HG03135 (cell line): ENCODE results near the gene YBEY.
"Not testable (repeated sequence)": the region's sequence is repeated elsewhere in the genome, so short reads cannot be mapped to it uniquely, and the experiment has no call there.

Experiments used
- ATAC-seq: cut with Tn5 transposase; IDR thresholded peaks from one replicate; pipeline ENCODE4 v1.9.1; 2021; ENCODE audit warnings: mild to moderate bottlenecking, moderate library complexity; ENCODE audit not compliant: unreplicated experiment

Gene YBEY, protein sequence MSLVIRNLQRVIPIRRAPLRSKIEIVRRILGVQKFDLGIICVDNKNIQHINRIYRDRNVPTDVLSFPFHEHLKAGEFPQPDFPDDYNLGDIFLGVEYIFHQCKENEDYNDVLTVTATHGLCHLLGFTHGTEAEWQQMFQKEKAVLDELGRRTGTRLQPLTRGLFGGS

DNA sequence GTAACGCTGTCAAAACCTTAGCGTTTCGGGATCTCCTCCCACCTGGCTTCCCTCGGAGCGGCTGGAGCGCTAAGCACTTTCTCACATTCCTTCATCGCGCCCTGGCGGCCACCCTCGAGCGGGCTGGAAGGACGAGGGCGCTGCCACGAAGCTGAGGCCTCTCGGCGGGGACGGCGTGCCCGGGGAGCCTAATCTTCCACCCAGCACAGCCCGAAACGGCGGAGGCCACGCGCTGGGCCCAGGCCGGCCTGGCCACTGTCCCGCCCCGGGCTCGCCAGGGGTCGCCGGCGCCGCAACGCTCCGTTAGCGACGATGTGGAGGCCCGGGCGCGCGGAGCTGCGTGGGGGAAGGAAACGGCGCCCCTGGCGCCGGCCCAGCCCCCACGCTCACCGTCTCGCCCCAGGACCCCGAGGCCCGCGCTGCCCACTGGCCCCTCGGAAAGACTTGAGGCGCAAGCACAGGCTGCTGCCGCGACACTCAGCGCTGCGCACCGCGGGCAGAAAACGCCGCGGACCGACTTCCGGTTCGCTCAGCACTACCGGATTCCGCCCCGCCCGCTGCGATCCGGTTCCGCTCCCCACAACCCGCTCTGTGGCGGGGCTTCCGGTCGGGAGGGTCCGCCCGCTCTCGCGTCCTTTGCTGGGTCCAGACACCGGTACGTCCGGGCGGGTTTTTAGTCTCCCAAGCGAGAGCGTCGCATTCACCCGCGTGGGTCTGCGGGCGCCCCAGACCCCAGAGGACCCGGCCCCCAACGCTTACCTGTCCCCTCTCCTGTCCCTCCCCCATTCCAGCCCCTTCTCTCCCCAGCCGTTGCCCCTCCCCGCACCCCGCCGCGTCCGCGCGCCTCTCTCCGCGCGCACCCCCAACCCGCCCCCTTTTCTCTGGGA lies at the start of gene YBEY:
TSS of gene YBEY (plus strand) at position 582 of the 887 bp plus-strand sequence. CDS start 572 bp downstream, outside the sequence.
- ATAC-seq: peak; percentile 85

DNA sequence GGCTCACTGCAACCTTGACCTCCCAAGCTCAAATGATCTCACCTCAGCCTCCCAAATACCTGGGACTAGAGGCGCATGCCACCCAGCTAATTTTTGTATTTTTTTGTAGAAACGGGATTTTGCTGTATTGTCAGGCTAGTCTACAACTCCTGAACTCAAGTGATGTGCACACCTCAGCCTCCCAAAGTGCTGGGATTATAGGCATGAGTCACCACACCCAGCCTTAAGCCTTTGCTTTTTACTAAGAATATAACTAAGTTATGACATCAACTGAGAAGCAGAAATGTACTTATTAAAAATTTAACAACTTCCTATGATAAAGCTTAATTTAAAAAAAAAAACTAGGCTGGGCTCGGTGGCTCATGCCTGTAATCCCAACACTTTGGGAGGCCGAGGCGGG lies 48.7 kb upstream of the YBEY start:
- no peak for ATAC-seq

DNA sequence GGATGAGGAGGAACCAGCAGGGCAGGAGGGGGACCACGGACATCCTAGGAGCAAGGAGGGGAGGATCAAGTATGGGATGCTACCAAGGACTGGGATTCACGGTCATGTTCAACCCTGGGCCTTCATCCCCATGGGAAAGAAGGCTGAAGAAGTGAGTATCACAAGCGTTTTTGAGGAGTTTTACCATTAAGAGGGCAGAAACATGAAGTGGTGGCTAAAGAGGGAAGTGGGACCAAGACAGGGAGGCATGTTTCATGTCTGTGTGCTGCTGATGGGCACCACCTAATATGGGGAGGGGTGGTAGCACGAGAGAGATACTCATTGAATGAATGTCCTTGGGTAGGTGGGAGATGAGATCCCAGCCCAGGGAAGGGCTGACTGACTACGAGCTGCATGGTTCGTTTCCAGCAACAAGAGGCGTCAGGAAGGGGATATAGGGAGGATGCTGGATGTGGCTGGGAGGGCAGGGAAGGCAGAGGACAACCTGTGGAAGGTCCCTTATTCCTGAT lies 46.3 kb upstream of the YBEY start:
- no peak for ATAC-seq

DNA sequence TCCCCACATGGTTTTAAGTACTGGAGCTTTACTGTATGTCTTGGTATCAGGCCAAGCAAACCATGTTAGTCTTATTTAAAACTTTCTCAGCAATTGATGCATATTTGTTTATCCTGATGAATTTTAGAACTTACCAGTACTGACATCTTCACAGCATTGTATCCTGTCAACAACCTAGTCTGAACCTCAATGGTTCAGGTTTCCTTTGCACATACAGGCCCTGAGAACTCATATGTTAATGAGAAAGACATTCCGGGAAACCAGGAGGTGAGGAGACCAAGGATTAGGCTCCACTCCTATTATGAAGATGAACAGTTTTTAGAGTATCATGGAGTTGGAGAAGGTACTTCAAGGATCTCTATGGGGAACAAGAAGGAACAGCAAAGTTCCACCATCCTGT lies 44.6 kb upstream of the YBEY start:
- ATAC-seq: not testable (repeated sequence)

DNA sequence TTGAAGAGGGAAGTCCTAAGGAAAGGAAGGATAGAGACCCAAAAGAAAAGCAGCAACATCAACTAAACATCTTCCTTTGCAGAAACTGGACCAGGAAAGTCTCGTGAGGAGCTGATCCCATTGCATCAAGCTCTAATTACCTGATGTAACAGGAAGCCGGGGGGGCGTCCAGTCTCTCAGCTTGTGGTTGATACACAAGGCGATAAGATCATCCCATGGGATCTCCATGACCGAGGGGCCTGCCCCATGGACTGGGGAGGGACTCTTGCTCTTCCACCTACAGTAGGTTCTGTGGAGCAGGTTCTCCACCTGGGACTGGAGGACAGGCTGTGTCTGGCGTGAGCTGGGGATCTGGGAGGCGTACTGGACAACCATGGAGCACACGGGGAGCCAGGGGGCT lies 42.8 kb upstream of the YBEY start:
- no peak for ATAC-seq

DNA sequence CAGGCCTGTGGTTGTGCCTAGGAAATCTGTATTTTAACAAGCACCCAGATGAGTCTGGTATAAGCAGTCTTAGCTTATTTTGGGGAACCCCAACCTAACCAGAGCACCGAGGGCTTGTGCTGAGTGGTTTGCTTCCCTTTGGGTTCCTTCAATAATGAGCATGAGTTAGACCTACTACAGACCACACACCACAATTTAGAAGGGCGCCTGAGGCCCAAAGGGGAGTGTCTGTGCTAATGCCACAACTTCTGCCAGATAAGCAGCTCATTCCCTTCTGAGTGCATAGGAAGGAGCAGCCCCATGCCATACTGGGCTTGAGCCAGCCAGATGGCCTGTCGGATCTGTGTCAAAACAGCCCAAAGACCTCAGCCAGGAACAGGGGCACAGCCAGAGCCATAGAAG lies 42.2 kb upstream of the YBEY start:
- ATAC-seq: no peak

DNA sequence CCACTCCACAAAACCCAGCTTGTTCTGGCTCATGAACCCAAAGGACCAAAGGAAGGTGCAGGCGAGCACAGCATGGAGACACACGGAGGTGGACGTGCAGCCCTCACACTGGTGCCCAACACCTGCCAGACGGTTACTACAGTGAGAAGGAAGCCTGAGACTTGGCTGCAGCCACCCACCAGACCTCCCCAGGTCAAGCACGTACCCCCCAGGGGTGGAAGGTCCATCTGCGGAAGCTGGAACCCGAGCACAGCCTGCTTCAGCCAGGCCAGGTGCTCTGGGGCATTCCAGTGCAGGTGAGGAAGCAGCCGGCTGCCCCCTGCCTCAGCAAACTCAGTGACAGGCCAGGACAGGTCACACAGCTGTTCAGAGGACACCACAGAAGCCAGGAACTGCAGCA lies 41.5 kb upstream of the YBEY start:
- no peak for ATAC-seq

DNA sequence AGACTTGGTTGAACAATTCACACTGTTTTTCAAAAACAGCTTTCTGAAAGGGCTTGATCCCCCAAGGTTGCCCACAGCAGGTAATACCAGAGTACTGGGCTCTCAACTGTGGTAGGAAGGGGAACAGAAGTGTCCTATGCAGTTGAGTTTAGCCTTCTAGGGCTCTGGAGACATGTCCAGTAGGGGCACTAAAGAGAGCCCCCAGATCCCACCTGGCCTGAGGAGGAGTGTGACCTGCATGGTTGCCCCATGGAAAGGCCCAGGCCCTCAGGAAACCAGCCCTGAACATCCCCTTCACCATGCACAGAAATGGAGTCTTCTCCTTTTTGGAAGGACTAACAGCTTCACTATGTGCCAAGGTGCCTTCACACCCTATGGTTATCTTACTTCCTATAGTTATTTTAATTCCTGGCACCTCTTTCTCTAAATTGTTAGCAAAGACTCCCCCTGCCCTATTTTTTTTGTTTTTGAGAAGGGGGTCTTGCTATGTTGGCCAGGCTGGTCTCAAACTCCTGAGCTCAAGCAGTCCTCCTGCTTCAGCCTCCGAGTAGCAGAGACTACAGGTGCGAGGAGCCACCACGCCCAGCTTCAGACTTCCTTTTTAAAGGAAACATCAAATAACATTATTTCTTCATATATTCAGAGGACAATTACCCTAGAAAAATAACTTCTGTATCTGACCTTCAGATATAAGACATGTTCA lies 40.8 kb upstream of the YBEY start:
- no peak for ATAC-seq

DNA sequence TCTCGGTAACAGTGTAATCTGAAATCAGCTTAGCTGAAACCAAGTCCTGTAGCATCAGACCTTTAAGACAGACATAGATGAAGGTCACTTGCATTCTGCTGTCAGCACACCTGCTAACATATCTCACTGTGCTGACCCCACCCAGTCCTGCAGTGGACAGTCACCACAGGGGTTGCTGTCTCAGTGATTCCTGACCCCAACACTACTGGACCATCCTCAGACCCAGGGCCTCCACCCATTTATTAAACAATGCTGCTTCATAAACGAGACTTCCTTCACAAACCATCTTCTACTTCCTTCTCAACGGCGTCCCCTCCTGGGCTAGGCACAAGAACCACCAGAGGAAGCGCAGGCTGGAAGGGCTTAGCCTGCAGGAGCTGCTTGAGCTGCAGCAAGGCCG lies 39.8 kb upstream of the YBEY start:
- no peak for ATAC-seq

DNA sequence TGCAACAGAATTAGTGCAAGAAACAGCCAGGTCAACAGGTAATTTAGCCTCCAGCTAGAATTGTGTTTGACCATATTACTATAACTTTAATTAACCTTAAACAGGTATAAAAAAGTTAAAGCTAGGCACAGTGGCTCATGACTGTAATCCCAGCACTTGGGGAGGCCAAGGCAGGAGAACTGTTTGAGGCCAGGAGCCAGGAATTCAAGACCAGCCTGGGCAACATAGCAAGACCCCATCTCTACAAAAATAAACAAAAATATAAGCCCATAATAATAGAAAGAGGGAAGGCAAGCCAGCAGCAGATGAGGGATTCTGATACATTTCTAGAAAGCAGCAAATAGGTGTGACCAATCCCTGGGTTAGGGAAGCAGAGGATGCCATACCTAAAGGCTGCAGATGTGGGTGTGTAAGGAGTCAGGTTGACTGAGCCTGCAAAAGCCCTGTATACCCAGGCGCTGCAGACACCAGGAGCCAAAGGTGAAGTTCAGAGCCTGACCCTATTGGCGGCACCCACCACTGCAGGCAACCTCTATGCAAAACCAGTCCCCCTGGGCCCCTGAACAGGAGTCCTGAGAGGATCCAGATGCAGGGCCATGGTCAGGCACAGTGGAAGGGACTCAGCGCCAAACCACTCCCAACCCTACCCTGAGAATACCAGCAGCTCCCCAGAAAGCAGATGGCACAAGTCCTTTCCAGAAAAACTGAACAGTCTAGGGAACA lies 38.3 kb upstream of the YBEY start:
- ATAC-seq: no peak

DNA sequence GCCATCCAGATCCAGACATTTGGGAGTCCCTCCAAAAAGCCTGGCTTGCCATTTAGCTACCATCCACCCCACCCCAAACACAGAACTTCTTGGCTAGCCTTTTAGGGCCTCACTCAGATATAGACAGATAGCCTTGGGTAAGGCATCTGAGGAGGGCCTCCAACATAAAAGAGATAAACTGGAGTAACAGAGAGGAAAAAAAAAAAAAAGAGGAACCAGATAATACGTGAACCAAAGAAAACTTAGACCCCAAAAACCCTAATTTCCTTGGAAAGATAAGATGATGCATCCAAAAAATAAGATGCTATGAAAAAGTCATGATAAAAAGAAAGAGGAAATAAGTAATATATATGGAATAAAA lies 37.7 kb upstream of the YBEY start:
- no peak for ATAC-seq

DNA sequence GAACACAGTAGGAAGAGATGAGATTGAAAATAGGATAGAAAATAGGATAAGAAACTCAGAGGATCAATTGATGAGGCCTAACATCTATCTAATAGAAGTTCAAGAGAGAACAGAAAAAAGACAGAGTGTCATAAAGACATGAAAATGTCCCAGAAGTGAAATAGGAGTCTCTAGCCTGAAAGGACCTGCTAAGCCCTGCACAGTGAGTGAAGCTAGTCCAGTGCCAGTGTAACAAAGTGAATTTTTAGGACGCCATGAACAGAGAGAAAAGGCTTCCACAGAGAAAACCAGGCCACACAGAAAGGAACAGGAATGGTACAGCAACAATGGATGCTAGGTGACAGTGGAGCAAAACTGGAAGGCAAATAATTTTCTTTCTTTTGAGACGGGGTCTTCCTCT lies 37.3 kb upstream of the YBEY start:
- ATAC-seq: no peak

DNA sequence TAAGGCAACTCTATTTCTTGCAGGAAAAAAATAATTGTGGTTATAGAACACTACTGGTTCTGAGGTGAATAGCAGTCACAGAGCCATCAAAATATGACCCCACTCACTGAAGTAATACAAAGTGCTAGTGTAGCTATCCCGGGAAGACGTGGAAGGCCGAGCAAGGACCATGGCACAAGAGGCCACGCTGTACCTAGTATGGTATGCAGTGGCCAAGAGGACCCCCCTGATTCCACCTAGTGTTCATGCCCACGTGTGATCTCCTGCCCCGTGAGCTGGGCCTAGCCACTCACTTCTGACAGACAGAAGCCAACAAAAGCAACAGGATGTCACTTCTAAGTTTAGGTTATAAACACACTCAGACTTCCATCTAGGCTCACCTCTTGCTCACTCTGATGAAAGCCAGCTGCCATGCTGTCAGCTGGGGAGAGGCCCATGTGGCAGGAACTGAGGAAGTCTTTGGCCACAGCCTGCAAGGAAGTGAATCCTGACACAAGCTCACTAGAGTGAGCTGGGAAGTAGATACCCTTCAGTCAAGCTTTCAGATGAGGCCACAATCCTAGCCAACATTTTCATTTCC lies 35.9 kb upstream of the YBEY start:
- ATAC-seq: no peak

DNA sequence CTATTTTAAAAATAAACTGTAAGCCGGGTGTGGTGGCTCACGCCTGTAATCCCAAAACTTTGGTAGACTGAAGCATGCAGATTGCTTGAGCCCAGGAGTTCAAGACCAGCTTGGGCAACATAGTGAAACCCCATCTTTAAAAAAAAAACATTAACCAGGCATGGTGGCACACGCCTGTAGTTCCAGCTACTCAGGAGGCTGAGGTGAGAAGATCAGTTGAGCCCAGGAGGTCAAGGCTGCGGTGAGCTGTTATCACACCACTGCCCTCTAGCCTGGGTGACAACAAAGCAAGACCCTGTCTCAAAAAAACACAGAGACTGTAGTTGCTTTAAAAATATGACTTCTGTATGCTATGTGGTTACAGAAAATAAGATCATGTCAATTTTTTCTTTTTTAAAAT lies 33.3 kb upstream of the YBEY start:
- no peak for ATAC-seq

DNA sequence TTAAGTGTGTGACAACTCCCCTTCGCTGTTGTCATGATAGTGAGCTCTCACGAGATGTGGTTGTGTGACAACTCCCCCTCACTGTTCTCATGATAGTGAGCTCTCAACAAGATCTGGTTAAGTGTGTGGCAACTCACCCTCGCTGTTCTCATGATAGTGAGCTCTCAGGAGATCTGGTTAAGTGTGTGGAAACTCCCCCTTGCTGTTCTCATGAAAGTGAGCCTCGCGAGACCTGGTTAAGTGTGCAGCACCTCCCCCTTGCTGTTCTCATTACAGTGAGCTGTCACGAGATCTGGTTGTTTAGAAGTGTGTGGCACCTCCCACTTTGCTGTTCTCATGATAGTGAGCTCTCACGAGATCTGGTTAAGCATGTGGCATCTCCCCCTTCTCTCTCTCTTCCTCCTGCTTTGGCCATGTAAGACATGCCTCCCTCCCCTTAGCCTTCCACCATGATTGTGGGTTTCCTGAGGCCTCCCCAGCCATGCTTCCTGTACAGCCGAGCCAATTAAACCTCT lies 32.5 kb upstream of the YBEY start:
- ATAC-seq: peak; percentile 50

DNA sequence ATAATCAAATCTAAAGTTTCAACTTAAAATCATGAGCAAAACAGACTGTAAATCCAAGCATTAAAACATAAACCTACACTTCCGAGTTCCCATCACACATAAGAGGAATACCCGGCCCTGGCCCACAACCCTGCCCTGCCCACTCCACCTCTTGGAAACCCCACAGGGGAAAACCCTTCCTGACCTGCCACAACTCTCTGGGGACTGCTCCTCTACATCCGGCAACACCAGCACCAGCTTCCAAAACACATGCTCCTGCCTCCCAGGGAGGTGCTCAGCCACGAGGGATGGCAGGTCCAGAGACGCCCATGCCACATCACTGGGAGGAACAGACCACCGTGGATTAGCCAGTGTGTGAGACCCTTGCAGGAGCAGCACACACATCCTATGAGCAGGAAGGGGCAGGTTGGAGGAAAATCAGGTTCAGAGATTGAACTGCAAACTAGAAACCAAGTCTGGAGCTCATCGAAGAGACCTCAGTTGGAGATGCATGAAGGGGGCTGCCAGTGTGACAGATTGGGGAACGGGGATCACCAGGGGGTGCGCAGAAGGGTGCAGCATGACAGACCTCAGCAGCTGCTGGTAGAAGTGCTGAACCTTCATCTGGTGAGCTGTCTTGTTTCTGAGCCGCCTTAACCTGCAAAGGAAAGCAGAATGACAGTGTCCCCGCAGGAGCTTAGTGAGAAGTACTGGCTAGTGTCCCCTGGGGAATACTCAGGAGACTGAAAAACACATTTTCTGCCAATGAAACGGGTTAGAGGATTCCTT lies 31.8 kb upstream of the YBEY start:
- peak; percentile 49 for ATAC-seq

DNA sequence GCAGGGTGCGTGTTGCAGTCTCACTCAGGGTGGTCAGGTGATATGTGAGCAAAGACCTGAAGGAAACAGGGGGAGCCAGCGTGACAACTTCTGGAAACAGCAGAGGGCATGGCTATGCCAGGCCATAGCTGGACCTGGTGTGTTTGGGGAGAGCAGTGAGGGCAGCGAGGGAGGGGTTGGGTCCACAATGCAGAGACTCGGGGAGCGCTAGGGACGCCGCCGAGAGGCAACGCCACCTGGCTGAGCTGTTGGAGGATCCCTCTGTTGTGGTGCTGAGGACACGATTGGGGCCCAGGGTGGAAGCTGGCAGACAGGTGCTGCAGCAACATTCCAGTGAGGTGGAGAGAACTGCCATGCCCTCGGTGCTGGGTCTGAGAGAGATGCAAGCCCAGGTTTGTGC lies 31.0 kb upstream of the YBEY start:
- no peak for ATAC-seq

DNA sequence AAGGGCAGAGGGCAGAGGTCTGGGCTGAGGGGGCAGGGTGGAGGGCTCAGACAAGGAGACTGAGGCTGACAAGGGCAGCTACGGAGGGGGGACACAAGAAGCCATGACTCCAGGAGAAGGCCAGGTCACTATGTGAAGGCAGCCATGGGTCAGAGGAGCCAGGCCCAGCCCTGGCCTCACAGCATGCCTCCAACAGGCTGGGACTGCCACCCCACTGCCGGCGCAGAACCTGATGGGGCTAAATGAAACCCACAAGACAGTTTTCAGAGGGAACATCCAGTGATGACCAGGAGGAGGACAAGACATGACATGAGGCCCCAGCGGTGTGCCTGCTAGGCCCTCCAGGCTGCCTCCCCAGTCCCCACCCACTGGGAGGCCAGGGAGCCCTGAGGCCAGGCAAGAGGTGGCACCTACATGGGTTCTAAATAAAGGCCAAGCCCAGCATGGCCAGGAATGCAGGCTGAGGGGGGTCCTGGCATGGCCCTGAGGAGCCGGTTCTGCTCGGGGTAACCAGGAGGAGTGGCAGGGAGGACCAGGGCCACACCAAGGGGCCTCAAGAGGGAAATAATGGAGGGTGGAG lies 30.3 kb upstream of the YBEY start:
- ATAC-seq: no peak

DNA sequence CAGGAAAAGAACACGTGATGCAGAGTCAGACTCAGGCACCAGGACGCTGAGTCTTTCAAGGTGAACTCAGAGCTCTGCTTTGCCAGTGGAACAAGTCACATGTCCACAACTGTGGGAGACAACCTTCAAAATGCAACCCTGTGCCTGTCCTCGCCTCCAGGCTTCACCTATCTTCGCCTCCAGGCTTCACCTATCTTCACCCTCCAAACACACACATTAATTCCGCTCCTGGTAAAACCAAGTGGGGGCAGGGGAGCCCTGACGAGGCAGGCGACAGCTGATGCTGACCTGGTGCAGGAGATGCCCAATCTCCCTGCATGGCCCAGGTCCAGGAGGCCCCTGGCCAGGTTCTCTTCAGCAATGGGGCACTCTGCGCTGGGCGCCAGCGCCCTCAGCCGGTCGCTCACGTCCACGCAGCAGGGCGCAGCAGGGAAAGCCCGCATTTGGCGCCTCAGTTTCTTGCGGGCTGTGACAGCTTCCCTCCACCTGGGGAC lies 29.6 kb upstream of the YBEY start:
- no peak for ATAC-seq
